Sigmoid colon (tissue), 7 donors: ENCODE data around the gene SPOCD1. TPM values are rescaled to one million over a fixed set of nuclear protein-coding genes. Genes with fewer than 3 reads are reported as not detected.

Experiments
- DNase-seq: peaks from one replicate; pipeline ENCODE4 v3.0.0-alpha.2; 2019
- H3K27ac ChIP-seq, 4 donors: fragments of 200-600 bp; sonication (generic); one replicate each; pipeline ENCODE4 v1.5.1; 2016 to 2019; ENCODE audit warnings: mild to moderate bottlenecking in 1 of 4
- H3K27me3 ChIP-seq, 3 donors: fragments of 200-600 bp; sonication (generic); one replicate each; pipeline ENCODE4 v1.5.1; 2019; ENCODE audit warnings: mild to moderate bottlenecking in 1 of 3
- H3K36me3 ChIP-seq, 4 donors: fragments of 200-600 bp; sonication (generic); one replicate each; pipeline ENCODE4 v1.5.1; 2016 to 2019
- H3K4me1 ChIP-seq, 4 donors: fragments of 200-600 bp; sonication (generic); one replicate each; pipeline ENCODE4 v1.5.1; 2017 to 2019
- H3K4me3 ChIP-seq, 4 donors: fragments of 200-600 bp; sonication (generic); one replicate each; pipeline ENCODE4 v1.5.1; 2017 to 2019; ENCODE audit warnings: mild to moderate bottlenecking in 2 of 4, moderate library complexity in 1 of 4
- H3K9me3 ChIP-seq, 4 donors: fragments of 200-600 bp in 3 of 4; sonication (generic) in 3 of 4; one replicate each; pipeline versions ENCODE4 v1.5.1 to v1.6.1; 2013 to 2019
- CTCF ChIP-seq, 4 experiments: fragments of 450-650 bp in 3 of 4; fragments of 200-600 bp in 1 of 4; IDR thresholded peaks; one replicate each; pipeline ENCODE4 v1.5.1; 2016 to 2019; ENCODE audit warnings: antibody characterized with exemption in 4 of 4, mild to moderate bottlenecking in 3 of 4, moderate library complexity in 2 of 4
- EP300 ChIP-seq, 4 donors: sonication (generic); formaldehyde crosslinking; IDR thresholded peaks; one replicate each; pipeline ENCODE4 v1.6.1; 2017; ENCODE audit warnings: antibody characterized with exemption in 4 of 4
- POLR2A ChIP-seq, 2 donors: fragments of 450-650 bp; IDR thresholded peaks; one replicate each; pipeline ENCODE4 v1.6.1; 2016; ENCODE audit warnings: antibody characterized with exemption in 2 of 2, mild to moderate bottlenecking in 2 of 2, moderate library complexity in 2 of 2
- POLR2AphosphoS5 ChIP-seq, 4 donors: sonication (generic); formaldehyde crosslinking; IDR thresholded peaks; one replicate each; pipeline ENCODE4 v1.6.1; 2017; ENCODE audit warnings: antibody characterized with exemption in 4 of 4
- WGBS, 2 donors: extraction: QIAGEN DNeasy Blood & Tissue Kit; methylation state at CpG; one replicate each; pipeline ENCODE4 v1.1.7; 2013; 5-methylcytosine and 5-hydroxymethylcytosine counted together
- intact Hi-C: fragments of 100-400 bp; cut with DNase I; formaldehyde crosslinking; loops from one replicate; pipeline ENCODE4 v1.15.1; 2023
- polyA plus RNA-seq, 3 donors: library from polyadenylated mRNA; stranded (reverse); fragments of 200-250 nt; gene quantifications; one replicate each; pipeline ENCODE4 v1.2.3, GENCODE V29; 2013
- total RNA-seq, 4 donors: library from RNA; depleted of rRNA; stranded (reverse); fragments of >200 nt; gene quantifications; one replicate each; pipeline ENCODE4 v1.1.0, GENCODE V29; 2016
- donor health status: healthy with polysubstance abuse.
- donor health status: Bipolar disorder and iron deficiency.
- donor health status: healthy.

The SPOCD1 gene
- total and polyA plus RNA-seq, 7 donors: 0.14 to 0.70 (median 0.55) TPM; not detected in 4

GRCh38 chr1:31765041-31765467, 50.8 kb downstream of the SPOCD1 start:
- H3K36me3 ChIP-seq: no peaks in the 10 kb centered on the region
- H3K27me3 ChIP-seq: peaks cover 0 to 36% (median 13%) of the 10 kb centered on the region in 3 donors
- no peaks in the 10 kb centered on the region for H3K9me3 ChIP-seq
- H3K27ac ChIP-seq: no peak overlapping the region
- no peak overlapping the region for H3K4me3 ChIP-seq
- WGBS, 2 donors: 31 to 45% methylated on average over 5 of the region's 5 CpGs
- intact Hi-C loops: no loop called here
- TF ChIP-seq EP300 (IDR thresholded peaks at IDR 0.05): no peak
- no peak for TF ChIP-seq POLR2A (IDR thresholded peaks at IDR 0.05)
- no peak for TF ChIP-seq POLR2AphosphoS5 (IDR thresholded peaks at IDR 0.05)
- no peak for TF ChIP-seq CTCF (IDR thresholded peaks at IDR 0.05)
- peaks cover 0 to 45% (median 43%) of the 10 kb centered on the region in 4 donors for H3K4me1 ChIP-seq
- DNase-seq: no peak

DNA sequence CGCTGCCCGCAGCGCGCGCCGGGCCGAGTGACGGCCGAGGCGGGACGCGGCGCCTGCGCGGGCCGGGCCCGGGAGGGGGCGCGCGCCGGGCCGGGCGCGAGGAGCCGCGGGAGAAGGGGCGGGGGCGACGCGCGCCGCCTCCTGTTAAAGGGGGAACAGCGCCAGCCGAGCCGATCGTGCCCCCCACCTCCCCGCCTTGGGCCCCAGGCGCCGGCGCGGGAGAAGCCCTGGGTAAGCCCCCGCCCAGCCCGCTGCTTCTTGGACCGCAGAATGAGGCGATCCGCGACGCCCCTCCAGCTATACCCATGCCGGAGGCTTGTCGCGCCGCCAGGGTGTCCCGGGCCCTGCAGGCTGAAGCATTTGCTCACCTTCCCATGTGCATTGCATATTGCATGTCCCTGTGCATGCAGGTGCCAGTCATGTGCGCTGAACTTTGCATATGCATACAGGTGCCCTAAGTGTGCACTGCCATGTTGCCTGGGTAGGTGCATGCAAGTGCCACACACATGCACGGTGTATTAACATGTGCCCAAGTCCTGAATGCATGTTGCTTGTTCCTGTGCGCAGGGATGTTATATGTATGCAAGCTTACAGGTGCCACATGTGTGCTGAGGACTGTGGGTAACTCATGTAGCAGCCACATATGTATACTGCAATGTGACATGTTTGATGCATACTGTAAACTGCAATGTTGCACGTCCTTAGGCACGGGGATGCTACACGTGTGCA, 51.3 kb downstream of the SPOCD1 start, which contains the start of gene ADGRB2:
Gene ADGRB2 (minus strand): TSS at position 29 of the 729 bp plus-strand sequence. CDS start 7,119 bp downstream, outside the sequence.
- WGBS, 2 donors: 3 to 4% methylated on average over 59 of the region's 59 CpGs
- intact Hi-C loops: loop anchor here (5.0 kb wide), 2 partner anchors 198 to 298 kb away; no protein-coding TSS in a partner anchor
- no peaks in the 10 kb centered on the region for H3K9me3 ChIP-seq
- H3K4me1 ChIP-seq: peaks cover 0 to 44% (median 41%) of the 10 kb centered on the region in 4 donors
- DNase-seq: no peak
- H3K4me3 ChIP-seq: peak within 1 kb of the TSS; percentile 29 to 59 (median 55)
- TF ChIP-seq EP300 (IDR thresholded peaks at IDR 0.05) (no peak), POLR2AphosphoS5 (IDR thresholded peaks at IDR 0.05) (no peak), CTCF (IDR thresholded peaks at IDR 0.05) (no peak), POLR2A (IDR thresholded peaks at IDR 0.05) (no peak)
- no peaks in the 10 kb centered on the region for H3K36me3 ChIP-seq
- H3K27ac ChIP-seq: peak within 1 kb of the TSS in 1 of 4 donors; percentile 35
- peaks cover 0 to 36% (median 13%) of the 10 kb centered on the region in 3 donors for H3K27me3 ChIP-seq

GRCh38 chr1:31763671-31764311, 52.0 kb downstream of the SPOCD1 start:
- WGBS, 2 donors: 1% methylated on average over 93 of the region's 93 CpGs
- no peaks in the 10 kb centered on the region for H3K9me3 ChIP-seq
- peak overlapping the region in 1 of 4 donors; percentile 35 for H3K27ac ChIP-seq
- no peak for DNase-seq
- H3K27me3 ChIP-seq: peaks cover 0 to 36% (median 13%) of the 10 kb centered on the region in 3 donors
- peaks cover 0 to 44% (median 41%) of the 10 kb centered on the region in 4 donors for H3K4me1 ChIP-seq
- peak overlapping the region; percentile 29 to 59 (median 55) for H3K4me3 ChIP-seq
- intact Hi-C loops: loop anchor here (5.0 kb wide), 2 partner anchors 199 to 299 kb away; no protein-coding TSS in a partner anchor
- no peaks in the 10 kb centered on the region for H3K36me3 ChIP-seq
- no peak for TF ChIP-seq EP300 (IDR thresholded peaks at IDR 0.05)

- Histone ChIP-seq H3K9me3 (no peaks in the 10 kb centered on the region), H3K27me3 (peaks cover 0 to 36% (median 13%) of the 10 kb centered on the region in 3 donors), H3K4me1 (peaks cover 0 to 44% (median 41%) of the 10 kb centered on the region in 4 donors), H3K36me3 (no peaks in the 10 kb centered on the region), H3K4me3 (peak overlapping the region; percentile 29 to 59 (median 55)), H3K27ac (peak overlapping the region in 1 of 4 donors; percentile 35)
- intact Hi-C loops: loop anchor here (1.0 to 5.0 kb wide), 3 partner anchors 26 to 299 kb away; no protein-coding TSS in a partner anchor
- no peak for TF ChIP-seq POLR2AphosphoS5 (IDR thresholded peaks at IDR 0.05)
- TF ChIP-seq CTCF (IDR thresholded peaks at IDR 0.05): peak in 2 of 4 experiments; percentile 48 to 72
- 1% methylated on average over 60 of the region's 60 CpGs for WGBS, 2 donors
- peak; percentile 81 for DNase-seq
Observed at GRCh38 chr1:31762726-31763670, 52.8 kb downstream of the SPOCD1 start.
